GM12801 (cell line): ENCODE measurements around the gene TAF11L14.
"Not testable (repeated sequence)": the region's sequence is repeated elsewhere in the genome, so short reads cannot be mapped to it uniquely, and the experiment has no call there.

Experiments
- TF ChIP-seq, protein P1 (sequence below): IDR thresholded peaks from one replicate; pipeline ENCODE4 v1.5.1; 2011; ENCODE audit warnings: control low read depth; ENCODE audit not compliant: insufficient read length; ENCODE audit errors: extremely low read depth

Gene TAF11L14

GRCh38 chr5:17634160-17634559 is at the start of gene TAF11L14:
Gene TAF11L14, plus strand, starts transcription at chr5:17634460.
- TF ChIP-seq, protein P1, sequence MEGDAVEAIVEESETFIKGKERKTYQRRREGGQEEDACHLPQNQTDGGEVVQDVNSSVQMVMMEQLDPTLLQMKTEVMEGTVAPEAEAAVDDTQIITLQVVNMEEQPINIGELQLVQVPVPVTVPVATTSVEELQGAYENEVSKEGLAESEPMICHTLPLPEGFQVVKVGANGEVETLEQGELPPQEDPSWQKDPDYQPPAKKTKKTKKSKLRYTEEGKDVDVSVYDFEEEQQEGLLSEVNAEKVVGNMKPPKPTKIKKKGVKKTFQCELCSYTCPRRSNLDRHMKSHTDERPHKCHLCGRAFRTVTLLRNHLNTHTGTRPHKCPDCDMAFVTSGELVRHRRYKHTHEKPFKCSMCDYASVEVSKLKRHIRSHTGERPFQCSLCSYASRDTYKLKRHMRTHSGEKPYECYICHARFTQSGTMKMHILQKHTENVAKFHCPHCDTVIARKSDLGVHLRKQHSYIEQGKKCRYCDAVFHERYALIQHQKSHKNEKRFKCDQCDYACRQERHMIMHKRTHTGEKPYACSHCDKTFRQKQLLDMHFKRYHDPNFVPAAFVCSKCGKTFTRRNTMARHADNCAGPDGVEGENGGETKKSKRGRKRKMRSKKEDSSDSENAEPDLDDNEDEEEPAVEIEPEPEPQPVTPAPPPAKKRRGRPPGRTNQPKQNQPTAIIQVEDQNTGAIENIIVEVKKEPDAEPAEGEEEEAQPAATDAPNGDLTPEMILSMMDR = no peak

DNA sequence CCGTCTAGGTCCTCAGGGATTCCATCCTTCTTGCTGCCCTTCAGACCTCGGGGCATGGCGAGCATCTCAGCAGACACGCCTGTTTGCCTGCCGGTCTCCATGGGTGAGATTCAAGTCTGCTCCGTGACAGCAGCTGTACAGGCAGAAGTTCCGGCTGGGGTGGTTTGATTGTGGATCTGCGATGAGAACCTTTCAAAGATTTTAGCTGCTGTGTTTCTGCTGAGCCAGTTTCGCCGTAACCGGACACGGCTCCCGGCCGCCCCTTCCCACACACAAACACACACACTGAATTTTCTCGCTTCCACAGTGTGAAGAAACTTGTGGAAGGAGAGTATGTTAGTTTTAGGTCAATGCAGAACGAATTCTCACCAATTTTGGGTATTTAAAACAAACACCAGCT is 48.6 kb upstream of the TAF11L14 start, which contains the start of gene TAF11L7:
TSS of gene TAF11L7 (minus strand) at position 101 of the 400 bp plus-strand sequence.
- TF ChIP-seq, protein P1 = not testable (repeated sequence)

DNA sequence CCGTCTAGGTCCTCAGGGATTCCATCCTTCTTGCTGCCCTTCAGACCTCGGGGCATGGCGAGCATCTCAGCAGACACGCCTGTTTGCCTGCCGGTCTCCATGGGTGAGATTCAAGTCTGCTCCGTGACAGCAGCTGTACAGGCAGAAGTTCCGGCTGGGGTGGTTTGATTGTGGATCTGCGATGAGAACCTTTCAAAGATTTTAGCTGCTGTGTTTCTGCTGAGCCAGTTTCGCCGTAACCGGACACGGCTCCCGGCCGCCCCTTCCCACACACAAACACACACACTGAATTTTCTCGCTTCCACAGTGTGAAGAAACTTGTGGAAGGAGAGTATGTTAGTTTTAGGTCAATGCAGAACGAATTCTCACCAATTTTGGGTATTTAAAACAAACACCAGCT is 43.4 kb upstream of the TAF11L14 start, which contains the start of gene TAF11L8:
TSS of gene TAF11L8 (minus strand) at position 101 of the 400 bp plus-strand sequence.
- TF ChIP-seq, protein P1 = not testable (repeated sequence)

- TF ChIP-seq, protein P1 = not testable (repeated sequence)
These were observed 40.0 kb upstream of the TAF11L14 start, which contains the start of gene TAF11L9 for GRCh38 chr5:17594255-17594654. Gene TAF11L9, minus strand, starts transcription at chr5:17594394.

DNA sequence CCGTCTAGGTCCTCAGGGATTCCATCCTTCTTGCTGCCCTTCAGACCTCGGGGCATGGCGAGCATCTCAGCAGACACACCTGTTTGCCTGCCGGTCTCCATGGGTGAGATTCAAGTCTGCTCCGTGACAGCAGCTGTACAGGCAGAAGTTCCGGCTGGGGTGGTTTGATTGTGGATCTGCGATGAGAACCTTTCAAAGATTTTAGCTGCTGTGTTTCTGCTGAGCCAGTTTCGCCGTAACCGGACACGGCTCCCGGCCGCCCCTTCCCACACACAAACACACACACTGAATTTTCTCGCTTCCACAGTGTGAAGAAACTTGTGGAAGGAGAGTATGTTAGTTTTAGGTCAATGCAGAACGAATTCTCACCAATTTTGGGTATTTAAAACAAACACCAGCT is 36.5 kb upstream of the TAF11L14 start, which contains the start of gene TAF11L10:
TSS of gene TAF11L10 (minus strand) at position 101 of the 400 bp plus-strand sequence.
- TF ChIP-seq, protein P1 = not testable (repeated sequence)

DNA sequence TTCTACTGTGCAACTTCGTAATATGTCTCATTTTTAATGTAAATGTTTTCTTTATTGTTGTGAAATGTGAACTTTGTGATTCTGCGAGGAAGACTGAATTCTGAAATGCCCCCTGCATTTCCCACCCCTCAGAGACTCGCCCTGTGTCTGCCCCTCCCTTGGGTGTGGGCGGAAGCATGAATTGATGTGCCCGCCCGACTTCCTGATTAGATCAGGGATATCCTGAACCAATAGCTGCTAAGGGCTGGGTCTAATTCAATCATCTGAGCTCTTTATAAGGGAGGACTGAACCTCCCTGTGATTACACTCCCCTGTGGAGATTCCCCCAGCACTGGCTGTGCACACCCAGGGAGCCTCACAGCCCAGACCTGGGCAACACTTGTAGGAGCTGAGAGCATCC is 30.4 kb upstream of the TAF11L14 start, which contains the start of gene TAF11L11:
TSS of gene TAF11L11 (plus strand) at position 304 of the 400 bp plus-strand sequence.
- TF ChIP-seq, protein P1 = not testable (repeated sequence)

DNA sequence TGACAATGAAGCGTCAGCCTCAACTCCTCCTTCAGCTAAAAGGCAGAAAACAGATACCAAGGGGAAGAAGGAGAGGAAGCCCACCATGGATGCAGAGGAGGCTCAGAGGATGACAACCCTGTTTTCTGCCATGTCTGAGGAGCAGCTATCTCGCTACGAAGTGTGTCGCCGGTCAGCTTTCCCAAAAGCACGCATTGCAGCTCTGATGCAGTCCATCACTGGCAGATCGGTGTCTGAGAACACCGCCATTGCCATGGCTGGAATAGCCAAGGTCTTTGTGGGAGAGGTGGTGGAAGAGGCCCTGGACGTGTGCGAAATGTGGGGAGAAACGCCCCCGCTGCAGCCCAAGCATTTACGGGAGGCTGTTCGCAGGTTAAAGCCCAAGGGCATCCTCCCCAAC is 29.3 kb upstream of the TAF11L14 start:
- TF ChIP-seq, protein P1 = no peak

DNA sequence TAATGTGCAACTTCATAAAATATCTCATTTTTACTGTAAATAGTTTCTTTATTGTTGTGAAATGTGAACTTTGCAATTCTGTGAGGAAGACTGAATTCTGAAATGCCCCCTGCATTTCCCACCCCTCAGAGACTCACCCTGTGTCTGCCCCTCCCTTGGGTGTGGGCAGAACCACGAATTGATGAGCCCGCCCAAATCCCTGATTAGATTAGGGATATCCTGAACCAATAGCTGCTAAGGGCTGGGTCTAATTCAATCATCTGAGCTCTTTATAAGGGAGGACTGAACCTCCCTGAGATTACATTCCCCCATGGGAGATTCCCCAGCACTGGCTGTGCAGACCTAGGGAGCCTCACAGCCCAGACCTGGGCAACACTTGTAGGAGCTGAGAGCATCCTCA is 24.2 kb upstream of the TAF11L14 start, which contains the start of gene TAF11L12:
TSS of gene TAF11L12 (plus strand) at position 301 of the 400 bp plus-strand sequence.
- TF ChIP-seq, protein P1 = not testable (repeated sequence)
